PFSK-1 (cell line): ENCODE results near the gene CCNB1.

ENCODE experiments used
- TAF1 ChIP-seq: IDR thresholded peaks from 2 replicates; pipeline ENCODE4 v1.6.1; 2012; ENCODE audit warnings: low read length, control low read depth, borderline replicate concordance; ENCODE audit not compliant: insufficient read depth
- TF ChIP-seq, protein P1 (sequence below), 2 experiments: IDR thresholded peaks; 2 replicates each; pipeline versions ENCODE4 v1.6.1 to v1.8.0; 2011 to 2012; ENCODE audit warnings: low read depth in 2 of 2, low read length in 2 of 2, control low read depth in 1 of 2, inconsistent platforms in 1 of 2, mild to moderate bottlenecking in 1 of 2, moderate library complexity in 1 of 2; ENCODE audit not compliant: insufficient read depth in 1 of 2

DNA sequence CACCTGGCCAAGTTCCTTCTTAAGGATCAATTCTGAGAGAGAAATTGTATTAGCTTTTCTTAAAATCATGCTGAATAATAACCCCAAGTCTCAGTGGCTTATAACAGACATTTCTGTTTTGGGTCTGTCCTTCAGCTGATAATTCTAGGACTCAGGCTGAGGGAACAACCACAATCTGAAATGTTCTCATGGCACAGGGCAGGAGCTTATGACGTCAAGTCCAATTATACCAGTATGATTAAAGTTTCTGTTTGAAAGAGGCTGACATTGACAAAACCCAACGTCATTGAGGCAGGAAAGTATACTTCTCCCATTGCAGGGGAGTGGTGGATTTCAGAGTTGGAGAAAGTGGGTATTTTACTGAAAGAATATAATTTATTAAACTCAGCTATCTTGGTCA lies 44.2 kb downstream of the CCNB1 start:
- TF ChIP-seq, protein P1, sequence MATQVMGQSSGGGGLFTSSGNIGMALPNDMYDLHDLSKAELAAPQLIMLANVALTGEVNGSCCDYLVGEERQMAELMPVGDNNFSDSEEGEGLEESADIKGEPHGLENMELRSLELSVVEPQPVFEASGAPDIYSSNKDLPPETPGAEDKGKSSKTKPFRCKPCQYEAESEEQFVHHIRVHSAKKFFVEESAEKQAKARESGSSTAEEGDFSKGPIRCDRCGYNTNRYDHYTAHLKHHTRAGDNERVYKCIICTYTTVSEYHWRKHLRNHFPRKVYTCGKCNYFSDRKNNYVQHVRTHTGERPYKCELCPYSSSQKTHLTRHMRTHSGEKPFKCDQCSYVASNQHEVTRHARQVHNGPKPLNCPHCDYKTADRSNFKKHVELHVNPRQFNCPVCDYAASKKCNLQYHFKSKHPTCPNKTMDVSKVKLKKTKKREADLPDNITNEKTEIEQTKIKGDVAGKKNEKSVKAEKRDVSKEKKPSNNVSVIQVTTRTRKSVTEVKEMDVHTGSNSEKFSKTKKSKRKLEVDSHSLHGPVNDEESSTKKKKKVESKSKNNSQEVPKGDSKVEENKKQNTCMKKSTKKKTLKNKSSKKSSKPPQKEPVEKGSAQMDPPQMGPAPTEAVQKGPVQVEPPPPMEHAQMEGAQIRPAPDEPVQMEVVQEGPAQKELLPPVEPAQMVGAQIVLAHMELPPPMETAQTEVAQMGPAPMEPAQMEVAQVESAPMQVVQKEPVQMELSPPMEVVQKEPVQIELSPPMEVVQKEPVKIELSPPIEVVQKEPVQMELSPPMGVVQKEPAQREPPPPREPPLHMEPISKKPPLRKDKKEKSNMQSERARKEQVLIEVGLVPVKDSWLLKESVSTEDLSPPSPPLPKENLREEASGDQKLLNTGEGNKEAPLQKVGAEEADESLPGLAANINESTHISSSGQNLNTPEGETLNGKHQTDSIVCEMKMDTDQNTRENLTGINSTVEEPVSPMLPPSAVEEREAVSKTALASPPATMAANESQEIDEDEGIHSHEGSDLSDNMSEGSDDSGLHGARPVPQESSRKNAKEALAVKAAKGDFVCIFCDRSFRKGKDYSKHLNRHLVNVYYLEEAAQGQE (IDR thresholded peaks at IDR 0.05; ENCODE audit: insufficient read depth in 1 of 2, low read depth in 2 of 2, low read length in 2 of 2) = no peak
- TF ChIP-seq TAF1 = no peak
